Keratinocyte (primary cell): ENCODE results near the gene SMG1. TPM values are rescaled to one million over a fixed set of nuclear protein-coding genes. Genes with fewer than 3 reads are reported as not detected.

ENCODE experiments used
- DNase-seq: peaks from one replicate; pipeline ENCODE4 v3.0.0-alpha.2; 2011; ENCODE audit warnings: low read depth, missing footprints, low spot score
- FAIRE-seq: peaks from 2 replicates; lab custom pipeline; 2011; peaks lifted over from hg19 to GRCh38; lab: Jason Lieb, UNC
- H2AFZ ChIP-seq: 2 replicates; pipeline ENCODE4 v1.6.0; 2012; ENCODE audit warnings: low read length, control low read depth, inconsistent platforms; ENCODE audit not compliant: control insufficient read depth
- H3K27ac ChIP-seq: 2 replicates; pipeline ENCODE4 v1.5.1; 2011; ENCODE audit warnings: low read length; ENCODE audit not compliant: control insufficient read depth, insufficient read depth
- H3K27me3 ChIP-seq: 3 replicates; pipeline ENCODE4 v1.6.0; 2011; ENCODE audit warnings: low read length; ENCODE audit not compliant: control insufficient read depth, insufficient read depth; ENCODE audit errors: extremely low read depth
- H3K36me3 ChIP-seq, 2 experiments: 2 replicates in 1 of 2; 3 replicates in 1 of 2; pipeline ENCODE4 v1.5.1; 2011; ENCODE audit warnings: low read length in 2 of 2, mild to moderate bottlenecking in 1 of 2; ENCODE audit not compliant: control insufficient read depth in 2 of 2, insufficient read depth in 2 of 2; ENCODE audit errors: extremely low read depth in 1 of 2
- H3K4me1 ChIP-seq: 3 replicates; pipeline ENCODE4 v1.5.1; 2011; ENCODE audit warnings: low read length; ENCODE audit not compliant: control insufficient read depth, insufficient read depth; ENCODE audit errors: extremely low read depth
- H3K4me2 ChIP-seq: 3 replicates; pipeline ENCODE4 v1.6.0; 2011; ENCODE audit warnings: low read depth, low read length; ENCODE audit not compliant: control insufficient read depth, insufficient read depth; ENCODE audit errors: extremely low read depth
- H3K4me3 ChIP-seq, 3 experiments: fragments of 200-600 bp in 1 of 3; sonication (generic) in 1 of 3; 2 replicates in 2 of 3; 3 replicates in 1 of 3; pipeline ENCODE4 v1.5.1; 2011 to 2016; ENCODE audit warnings: low read length in 3 of 3, mild to moderate bottlenecking in 3 of 3, control low read depth in 2 of 3, inconsistent platforms in 1 of 3, low read depth in 1 of 3, mixed read lengths in 1 of 3, mixed run types in 1 of 3, moderate library complexity in 1 of 3; ENCODE audit not compliant: control insufficient read depth in 2 of 3, insufficient read depth in 2 of 3; ENCODE audit errors: extremely low read depth in 1 of 3
- H3K79me2 ChIP-seq: 2 replicates; pipeline ENCODE4 v1.6.0; 2012; ENCODE audit warnings: low read length; ENCODE audit not compliant: control insufficient read depth, insufficient read depth
- H3K9ac ChIP-seq: 3 replicates; pipeline ENCODE4 v1.6.0; 2011; ENCODE audit warnings: low read length; ENCODE audit not compliant: control insufficient read depth, insufficient read depth; ENCODE audit errors: extremely low read depth
- H3K9me1 ChIP-seq: 3 replicates; pipeline ENCODE4 v1.6.0; 2011; ENCODE audit warnings: low read length; ENCODE audit not compliant: control insufficient read depth, insufficient read depth; ENCODE audit errors: extremely low read depth
- H3K9me3 ChIP-seq: 2 replicates; pipeline ENCODE4 v1.5.1; 2012; ENCODE audit warnings: low read depth, low read length; ENCODE audit not compliant: control insufficient read depth
- H4K20me1 ChIP-seq: 3 replicates; pipeline ENCODE4 v1.6.0; 2011; ENCODE audit warnings: low read length; ENCODE audit not compliant: control insufficient read depth, insufficient read depth; ENCODE audit errors: extremely low read depth
- CTCF ChIP-seq, 3 experiments: IDR thresholded peaks in 1 of 3; conservative IDR thresholded peaks in 1 of 3; optimal IDR thresholded peaks in 1 of 3; 2 replicates in 2 of 3; 3 replicates in 1 of 3; pipeline versions ENCODE3 to v1.5.1; 2011; ENCODE audit warnings: low read length in 3 of 3, mild to moderate bottlenecking in 3 of 3, moderate library complexity in 2 of 3, control low read depth in 1 of 3, inconsistent platforms in 1 of 3; ENCODE audit not compliant: insufficient read depth in 2 of 3; ENCODE audit errors: extremely low read depth in 1 of 3
- EZH2 ChIP-seq: IDR thresholded peaks from one replicate; pipeline ENCODE4 v1.6.1; 2012; ENCODE audit warnings: inconsistent platforms, mild to moderate bottlenecking, low read length, moderate library complexity
- dilution Hi-C: fragments of 300-500 bp; cut with MboI; formaldehyde crosslinking; loops from one replicate; pipeline ENCODE4 v1.7.0; 2020; ENCODE audit warnings: low sequenced_read_pairs; ENCODE audit not compliant: extremely low pct_ligation_motif_present
- polyA plus RNA-seq, 5 experiments: library from polyadenylated mRNA; depleted of rRNA in 3 of 5; stranded (reverse) in 3 of 5; stranded (forward) in 1 of 5; unstranded in 1 of 5; fragments of >200 nt; gene quantifications; 1 replicate in 1 of 5; 2 replicates in 3 of 5; 3 replicates in 1 of 5; pipeline versions ENCODE4 v1.2.1 to v1.2.3, GENCODE V29; 2011 to 2012; ENCODE audit warnings: missing spikeins in 2 of 5, low read depth in 1 of 5, low replicate concordance in 1 of 5

SMG1 gene
- polyA plus RNA-seq, 1 donor (not counting 4 experiments of a cell fraction or from before 2014, with no cell fraction given): 34.2 TPM

GRCh38 chr16:18834864-18835263, 91.3 kb downstream of the SMG1 start:
- H3K36me3 ChIP-seq: peaks cover 34 to 58% of the 10 kb centered on the region in 2 experiments
- dilution Hi-C loops: loop anchor here (10.0 kb wide), 1 partner anchor 140 kb away; no protein-coding TSS in a partner anchor
- H3K79me2 ChIP-seq: no peaks in the 10 kb centered on the region
- H4K20me1 ChIP-seq: no peaks in the 10 kb centered on the region
- H2AFZ ChIP-seq: no peak overlapping the region
- no peak for FAIRE-seq
- H3K4me1 ChIP-seq: no peaks in the 10 kb centered on the region
- TF ChIP-seq CTCF (optimal IDR thresholded peaks at IDR 0.05 in 1 of 3, IDR thresholded peaks at IDR 0.05 in 1 of 3, conservative IDR thresholded peaks at IDR 0.05 in 1 of 3; ENCODE audit: extremely low read depth in 1 of 3, insufficient read depth in 2 of 3, low read length in 3 of 3) (no peak), EZH2 (no peak)
- H3K9me1 ChIP-seq: no peaks in the 10 kb centered on the region
- no peak overlapping the region for H3K9ac ChIP-seq
- no peaks in the 10 kb centered on the region for H3K9me3 ChIP-seq
- no peaks in the 10 kb centered on the region for H3K27me3 ChIP-seq
- no peak overlapping the region for H3K4me2 ChIP-seq
- no peak overlapping the region for H3K27ac ChIP-seq
- no peak overlapping the region for H3K4me3 ChIP-seq
- no peak for DNase-seq

GRCh38 chr16:18833707-18834505, 92.3 kb downstream of the SMG1 start:
- FAIRE-seq (no peak), DNase-seq (no peak)
- Histone ChIP-seq H3K36me3 (peaks cover 38 to 56% of the 10 kb centered on the region in 2 experiments), H3K4me3 (no peak overlapping the region), H3K9me3 (no peaks in the 10 kb centered on the region), H3K4me1 (no peaks in the 10 kb centered on the region), H3K79me2 (no peaks in the 10 kb centered on the region), H3K9me1 (no peaks in the 10 kb centered on the region), H3K9ac (no peak overlapping the region), H3K27ac (no peak overlapping the region), H4K20me1 (no peaks in the 10 kb centered on the region), H3K27me3 (no peaks in the 10 kb centered on the region), H2AFZ (no peak overlapping the region), H3K4me2 (no peak overlapping the region)
- no peak for TF ChIP-seq CTCF (optimal IDR thresholded peaks at IDR 0.05 in 1 of 3, IDR thresholded peaks at IDR 0.05 in 1 of 3, conservative IDR thresholded peaks at IDR 0.05 in 1 of 3; ENCODE audit: extremely low read depth in 1 of 3, insufficient read depth in 2 of 3, low read length in 3 of 3)
- no peak for TF ChIP-seq EZH2
- dilution Hi-C loops: loop anchor here (10.0 kb wide), 1 partner anchor 141 kb away; no protein-coding TSS in a partner anchor
